NCI-H1436 (cell line): ENCODE data around the gene SCAMP2.

Source experiments
- DNase-seq: peaks from one replicate; lab custom pipeline; 2025; lab: John Stamatoyannopoulos, UW

Gene SCAMP2

GRCh38 chr15:74816624-74817369, 56.4 kb downstream of the SCAMP2 start:
- peak; percentile 44 for DNase-seq

GRCh38 chr15:74815961-74816360, 57.2 kb downstream of the SCAMP2 start:
- no peak for DNase-seq

GRCh38 chr15:74815121-74815934, 57.8 kb downstream of the SCAMP2 start:
- DNase-seq, result no peak

GRCh38 chr15:74812533-74812932, 60.6 kb downstream of the SCAMP2 start, which contains the start of gene LMAN1L:
Gene LMAN1L (plus strand): TSS chr15:74812835. CDS start chr15:74812855, 20 bp downstream.
- DNase-seq, result no peak

GRCh38 chr15:74809956-74810355, 63.2 kb downstream of the SCAMP2 start:
- no peak for DNase-seq

- no peak for DNase-seq
Observed at GRCh38 chr15:74809242-74809641, 63.9 kb downstream of the SCAMP2 start.

- DNase-seq, result no peak
Observed at GRCh38 chr15:74808840-74809229, 64.3 kb downstream of the SCAMP2 start.

- no peak for DNase-seq
Observed at GRCh38 chr15:74808078-74808839, 64.9 kb downstream of the SCAMP2 start.

- DNase-seq, result no peak
Observed at GRCh38 chr15:74807282-74807681, 65.9 kb downstream of the SCAMP2 start.

GRCh38 chr15:74804935-74805334, 68.2 kb downstream of the SCAMP2 start:
- no peak for DNase-seq

GRCh38 chr15:74802862-74803447, 70.2 kb downstream of the SCAMP2 start:
- DNase-seq, result no peak

GRCh38 chr15:74802290-74802689, 70.9 kb downstream of the SCAMP2 start:
- no peak for DNase-seq

GRCh38 chr15:74801311-74801997, 71.7 kb downstream of the SCAMP2 start:
- DNase-seq, result no peak

GRCh38 chr15:74800559-74801094, 72.5 kb downstream of the SCAMP2 start:
- DNase-seq, result no peak

- DNase-seq, result peak; percentile 42
Observed at GRCh38 chr15:74799856-74800558, 73.2 kb downstream of the SCAMP2 start.

- DNase-seq, result no peak
Observed at GRCh38 chr15:74799255-74799855, 73.8 kb downstream of the SCAMP2 start.

GRCh38 chr15:74798388-74799254, 74.5 kb downstream of the SCAMP2 start:
- DNase-seq, result no peak

GRCh38 chr15:74795966-74796625, 77.1 kb downstream of the SCAMP2 start:
- no peak for DNase-seq

GRCh38 chr15:74794970-74795349, 78.2 kb downstream of the SCAMP2 start:
- DNase-seq, result no peak
